ENCODE measurements around the gene BRD1.

BRD1 gene

DNA sequence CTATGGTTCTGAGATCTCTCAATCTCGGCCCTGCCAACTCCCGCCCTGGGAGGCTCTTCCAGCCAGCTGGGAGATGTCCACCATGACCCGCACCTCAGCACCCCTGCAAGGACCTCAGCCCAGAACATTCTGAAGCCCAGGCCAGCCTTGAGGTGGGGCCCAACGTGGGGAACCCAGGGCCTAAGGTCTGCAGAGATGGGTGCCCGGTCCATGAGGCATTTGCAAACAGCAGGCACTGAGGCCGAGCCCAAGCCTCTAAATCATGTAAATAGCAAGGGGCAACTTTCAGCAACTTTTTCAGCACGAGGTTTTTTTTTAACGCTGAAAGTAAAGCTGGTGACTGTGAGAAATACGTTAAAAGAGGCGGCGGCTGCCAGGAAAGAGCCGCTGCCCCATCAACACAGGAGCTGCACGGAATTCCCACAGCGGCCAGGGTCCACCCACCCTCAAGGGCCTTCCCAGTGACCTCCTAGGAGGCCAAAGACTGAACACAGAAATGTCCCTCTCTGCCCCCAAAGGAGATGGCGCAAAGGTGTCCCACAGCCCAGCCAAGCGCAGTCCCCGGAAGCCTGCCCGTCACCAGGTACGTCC is 46.9 kb downstream of the BRD1 start:
- Histone ChIP-seq H3K9me2 (replicated peaks; ENCODE audit: control insufficient read depth, low read length) (no peaks in the 10 kb centered on the region), H3K4me1 (ENCODE audit: control insufficient read depth, low read length) (no peaks in the 10 kb centered on the region), H3K79me2 (ENCODE audit: control insufficient read depth, low read length) (peaks cover 67% of the 10 kb centered on the region), H3K27me3 (ENCODE audit: control insufficient read depth, low read length) (no peaks in the 10 kb centered on the region), H3K4me3 (ENCODE audit: low read length) (no peak overlapping the region), H3F3A (ENCODE audit: control insufficient read depth, insufficient read depth) (no peaks in the 10 kb centered on the region), H3K27ac (ENCODE audit: low read depth, low read length) (no peak overlapping the region), H3K4me2 (ENCODE audit: low read length) (no peak overlapping the region), H3K9me3 (ENCODE audit: control insufficient read depth, insufficient read depth, low read length) (no peaks in the 10 kb centered on the region), H4K20me1 (ENCODE audit: control insufficient read depth, insufficient read depth, low read depth, low read length) (peaks cover 6% of the 10 kb centered on the region; the same call in 1 of the 2 replicates), H3K36me3 (ENCODE audit: control insufficient read depth, low read length) (peaks cover 53% of the 10 kb centered on the region)
- TF ChIP-seq CTCF (IDR thresholded peaks at IDR 0.05; ENCODE audit: low read depth, low read length, poor library complexity, severe bottlenecking) (no peak), EZH2phosphoT487 (IDR thresholded peaks at IDR 0.05; ENCODE audit: borderline replicate concordance, low read length) (no peak)

- no peaks in the 10 kb centered on the region for H3K9me2 ChIP-seq (replicated peaks; ENCODE audit: control insufficient read depth, low read length)
- H3K79me2 ChIP-seq (ENCODE audit: control insufficient read depth, low read length) = peaks cover 60% of the 10 kb centered on the region
- TF ChIP-seq CTCF (IDR thresholded peaks at IDR 0.05; ENCODE audit: low read depth, low read length, poor library complexity, severe bottlenecking) (no peak), EZH2phosphoT487 (IDR thresholded peaks at IDR 0.05; ENCODE audit: borderline replicate concordance, low read length) (no peak)
- no peak overlapping the region for H3K27ac ChIP-seq (ENCODE audit: low read depth, low read length)
- H3K27me3 ChIP-seq (ENCODE audit: control insufficient read depth, low read length) = no peaks in the 10 kb centered on the region
- no peaks in the 10 kb centered on the region for H3K9me3 ChIP-seq (ENCODE audit: control insufficient read depth, insufficient read depth, low read length)
- no peaks in the 10 kb centered on the region for H3F3A ChIP-seq (ENCODE audit: control insufficient read depth, insufficient read depth)
- H4K20me1 ChIP-seq (ENCODE audit: control insufficient read depth, insufficient read depth, low read depth, low read length) = peaks cover 6% of the 10 kb centered on the region; the same call in 1 of the 2 replicates
- no peak overlapping the region for H3K4me2 ChIP-seq (ENCODE audit: low read length)
- no peak overlapping the region for H3K4me3 ChIP-seq (ENCODE audit: low read length)
- H3K36me3 ChIP-seq (ENCODE audit: control insufficient read depth, low read length) = peaks cover 55% of the 10 kb centered on the region
- no peaks in the 10 kb centered on the region for H3K4me1 ChIP-seq (ENCODE audit: control insufficient read depth, low read length)
Measured at GRCh38 chr22:49779853-49780697, 47.6 kb downstream of the BRD1 start.

GRCh38 chr22:49779211-49779610 is 48.5 kb downstream of the BRD1 start:
- Histone ChIP-seq H3K9me3 (ENCODE audit: control insufficient read depth, insufficient read depth, low read length) (no peaks in the 10 kb centered on the region), H3K4me2 (ENCODE audit: low read length) (no peak overlapping the region), H3F3A (ENCODE audit: control insufficient read depth, insufficient read depth) (no peaks in the 10 kb centered on the region), H3K4me1 (ENCODE audit: control insufficient read depth, low read length) (no peaks in the 10 kb centered on the region), H3K27me3 (ENCODE audit: control insufficient read depth, low read length) (no peaks in the 10 kb centered on the region), H3K4me3 (ENCODE audit: low read length) (no peak overlapping the region), H3K36me3 (ENCODE audit: control insufficient read depth, low read length) (peaks cover 56% of the 10 kb centered on the region), H3K9me2 (replicated peaks; ENCODE audit: control insufficient read depth, low read length) (no peaks in the 10 kb centered on the region), H4K20me1 (ENCODE audit: control insufficient read depth, insufficient read depth, low read depth, low read length) (peaks cover 6% of the 10 kb centered on the region; the same call in 1 of the 2 replicates), H3K79me2 (ENCODE audit: control insufficient read depth, low read length) (peaks cover 51% of the 10 kb centered on the region), H3K27ac (ENCODE audit: low read depth, low read length) (no peak overlapping the region)
- TF ChIP-seq EZH2phosphoT487 (IDR thresholded peaks at IDR 0.05; ENCODE audit: borderline replicate concordance, low read length) (no peak), CTCF (IDR thresholded peaks at IDR 0.05; ENCODE audit: low read depth, low read length, poor library complexity, severe bottlenecking) (no peak)

All from DOHH2 (cell line).